CD4-positive, CD25-positive, alpha-beta regulatory T cell (primary cell): Measurements from ENCODE around the gene FRY. TPM values are rescaled to one million over a fixed set of nuclear protein-coding genes. Genes with fewer than 3 reads are reported as not detected.

Source experiments
- ATAC-seq, 2 donors: fragments of 150-1000 bp; cut with Tn5 transposase; one replicate each; pipeline ENCODE4 v1.10.0; 2021; ENCODE audit warnings: low read depth in 2 of 2, moderate number of reproducible peaks in 2 of 2, moderate library complexity in 1 of 2
- DNase-seq, 3 donors: peaks; one replicate each; pipeline versions ENCODE4 v3.0.0 to v3.0.0-alpha.2; 2012 to 2022; ENCODE audit warnings: mixed read lengths in 1 of 3
- H3K27ac ChIP-seq: one replicate; pipeline ENCODE4 v1.7.0; 2013; ENCODE audit warnings: mild to moderate bottlenecking, low read length; ENCODE audit not compliant: insufficient read depth, poor library complexity, severe bottlenecking
- H3K27me3 ChIP-seq: one replicate; pipeline ENCODE4 v1.7.0; 2013; ENCODE audit warnings: low read length; ENCODE audit not compliant: control insufficient read depth, insufficient read depth
- H3K36me3 ChIP-seq: one replicate; pipeline ENCODE4 v1.7.0; 2013; ENCODE audit warnings: mild to moderate bottlenecking, low read length, moderate library complexity; ENCODE audit not compliant: control insufficient read depth, insufficient read depth
- H3K4me1 ChIP-seq: 2 replicates; pipeline ENCODE4 v1.7.0; 2013; ENCODE audit warnings: mild to moderate bottlenecking, low read length; ENCODE audit not compliant: insufficient read depth, control insufficient read depth, poor library complexity, severe bottlenecking
- H3K4me3 ChIP-seq: one replicate; pipeline ENCODE4 v1.7.0; 2013; ENCODE audit warnings: low read depth, mild to moderate bottlenecking, low read length, moderate library complexity
- H3K9me3 ChIP-seq, 2 experiments: 1 replicate in 1 of 2; 2 replicates in 1 of 2; pipeline ENCODE4 v1.7.0; 2013; ENCODE audit warnings: low read length in 2 of 2, mild to moderate bottlenecking in 1 of 2, moderate library complexity in 1 of 2; ENCODE audit not compliant: control insufficient read depth in 2 of 2
- H3K27ac Mint-ChIP-seq, 3 donors: one replicate each; pipeline ENCODE4 v1.8.0; 2020 to 2022; ENCODE audit warnings: mild to moderate bottlenecking in 3 of 3, mixed read lengths in 3 of 3, moderate library complexity in 2 of 3
- H3K27me3 Mint-ChIP-seq: one replicate; pipeline ENCODE4 v1.8.0; 2022; ENCODE audit warnings: mild to moderate bottlenecking, mixed read lengths
- H3K36me3 Mint-ChIP-seq: one replicate; pipeline ENCODE4 v1.8.0; 2020; ENCODE audit warnings: mixed read lengths
- H3K4me1 Mint-ChIP-seq, 4 donors: one replicate each; pipeline ENCODE4 v1.8.0; 2020 to 2022; ENCODE audit warnings: mixed read lengths in 4 of 4, mild to moderate bottlenecking in 1 of 4
- H3K4me3 Mint-ChIP-seq, 4 donors: one replicate each; pipeline ENCODE4 v1.8.0; 2020 to 2022; ENCODE audit warnings: mild to moderate bottlenecking in 4 of 4, mixed read lengths in 4 of 4, moderate library complexity in 3 of 4
- H3K9me3 Mint-ChIP-seq, 7 donors: one replicate each; pipeline ENCODE4 v1.8.0; 2020 to 2022; ENCODE audit warnings: mixed read lengths in 7 of 7, mild to moderate bottlenecking in 3 of 7, moderate library complexity in 2 of 7
- polyA plus RNA-seq, 4 donors: library from polyadenylated mRNA; unstranded; fragments of 300-500 nt; fragmentation: Illumina TruSeq; gene quantifications; one replicate each; pipeline ENCODE4 v1.2.3, GENCODE V29; 2021
- total RNA-seq: library from RNA; stranded (reverse); gene quantifications from one replicate; pipeline ENCODE4 v1.2.3, GENCODE V29; 2022

Gene FRY
- total and polyA plus RNA-seq, 5 donors from 2014 or later = 0.96 to 12.8 (median 1.0) TPM

DNA sequence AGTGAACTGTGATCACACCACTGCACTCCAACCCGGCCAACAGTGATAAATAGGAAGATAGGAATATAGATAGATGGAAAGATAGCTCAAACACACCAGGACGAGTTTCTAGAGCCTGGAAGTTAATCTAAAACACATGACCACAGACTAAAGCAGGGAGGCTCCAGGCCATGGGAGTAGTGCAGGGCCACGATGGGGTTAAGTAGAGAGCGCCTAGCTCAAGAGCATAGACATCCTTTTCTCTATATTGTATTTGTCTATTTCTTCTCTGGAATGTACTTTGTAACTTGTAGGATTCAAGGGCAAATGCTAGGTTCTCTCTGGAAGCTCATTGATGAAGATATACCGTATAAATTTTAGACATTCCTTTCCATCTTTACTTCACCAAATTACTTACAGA is 214.0 kb downstream of the FRY start:
- no peak overlapping the region for H3K4me3 Mint-ChIP-seq
- no peak overlapping the region for H3K4me3 ChIP-seq
- no peaks in the 10 kb centered on the region for H3K4me1 ChIP-seq
- no peak for ATAC-seq
- no peaks in the 10 kb centered on the region for H3K27me3 Mint-ChIP-seq
- no peak overlapping the region for H3K27ac ChIP-seq
- peaks cover 0 to 2% (median 0%) of the 10 kb centered on the region in 7 donors for H3K9me3 Mint-ChIP-seq
- no peaks in the 10 kb centered on the region for H3K27me3 ChIP-seq
- no peaks in the 10 kb centered on the region for H3K36me3 ChIP-seq
- no peaks in the 10 kb centered on the region for H3K4me1 Mint-ChIP-seq
- H3K36me3 Mint-ChIP-seq = no peaks in the 10 kb centered on the region
- no peak for DNase-seq
- H3K9me3 ChIP-seq = no peaks in the 10 kb centered on the region
- no peak overlapping the region for H3K27ac Mint-ChIP-seq

GRCh38 chr13:32246468-32246867 is 214.9 kb downstream of the FRY start:
- Histone ChIP-seq H3K36me3 (no peaks in the 10 kb centered on the region), H3K27me3 (no peaks in the 10 kb centered on the region), H3K27ac (no peak overlapping the region), H3K9me3 (no peaks in the 10 kb centered on the region), H3K4me3 (no peak overlapping the region), H3K4me1 (no peaks in the 10 kb centered on the region)
- Mint-ChIP-seq H3K36me3 (no peaks in the 10 kb centered on the region), H3K9me3 (peaks cover 0 to 2% (median 0%) of the 10 kb centered on the region in 7 donors), H3K27ac (peak overlapping the region in 1 of 3 donors; percentile 27), H3K27me3 (no peaks in the 10 kb centered on the region), H3K4me1 (no peaks in the 10 kb centered on the region), H3K4me3 (no peak overlapping the region)
- peak; percentile 2 to 50 (median 5) for DNase-seq
- ATAC-seq = peak in 1 of 2 donors; percentile 58

DNA sequence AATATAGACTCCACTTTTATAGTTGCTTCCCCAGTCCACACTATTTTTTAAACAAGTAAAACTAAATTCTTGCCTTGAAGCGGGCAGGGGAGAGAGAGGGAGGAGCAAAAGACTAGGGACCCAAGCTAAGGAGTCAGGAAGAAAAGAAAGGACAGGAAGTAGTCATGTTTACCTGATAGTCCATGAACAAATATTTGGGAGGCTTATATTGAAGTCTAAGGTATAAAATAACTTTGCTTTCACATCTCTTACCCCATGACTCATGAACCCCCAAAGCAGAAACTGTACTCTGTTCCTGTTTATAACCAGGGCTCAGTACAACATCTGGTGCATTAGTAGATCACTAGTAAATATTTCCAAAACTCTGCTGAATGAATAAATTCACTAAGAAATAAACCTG is 216.3 kb downstream of the FRY start:
- H3K4me3 Mint-ChIP-seq = no peak overlapping the region
- no peak for DNase-seq
- no peaks in the 10 kb centered on the region for H3K27me3 Mint-ChIP-seq

DNA sequence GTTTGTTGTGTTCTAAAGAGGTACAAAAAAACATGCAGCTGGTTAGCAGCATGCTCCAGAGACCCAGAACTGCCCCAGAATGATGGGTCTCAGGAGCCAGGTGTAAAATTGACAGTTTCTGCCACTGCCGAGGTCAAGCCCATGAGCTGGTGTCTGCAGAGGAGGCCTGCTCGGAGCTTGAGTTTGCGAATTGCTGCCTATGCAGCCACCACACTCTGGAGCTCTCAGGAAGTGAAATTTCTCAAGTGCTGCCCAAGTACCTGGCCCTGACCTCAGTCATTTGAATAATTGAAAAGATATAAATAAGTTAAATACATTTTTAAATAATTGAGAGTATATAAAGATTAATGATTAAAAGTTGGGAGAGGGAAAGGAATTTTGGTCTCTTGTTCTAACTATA is 217.2 kb downstream of the FRY start:
- Mint-ChIP-seq H3K27me3 (no peaks in the 10 kb centered on the region), H3K4me3 (no peak overlapping the region), H3K27ac (no peak overlapping the region), H3K9me3 (peaks cover 0 to 2% (median 0%) of the 10 kb centered on the region in 7 donors), H3K36me3 (no peaks in the 10 kb centered on the region), H3K4me1 (no peaks in the 10 kb centered on the region)
- DNase-seq (no peak), ATAC-seq (no peak)
- no peaks in the 10 kb centered on the region for H3K4me1 ChIP-seq
- no peak overlapping the region for H3K4me3 ChIP-seq
- H3K27me3 ChIP-seq = no peaks in the 10 kb centered on the region
- H3K36me3 ChIP-seq = no peaks in the 10 kb centered on the region
- H3K27ac ChIP-seq = no peak overlapping the region
- no peaks in the 10 kb centered on the region for H3K9me3 ChIP-seq

More for the DNA sequence above, 216.3 kb downstream of the FRY start:
- Mint-ChIP-seq H3K36me3 (no peaks in the 10 kb centered on the region), H3K27ac (no peak overlapping the region), H3K4me1 (no peaks in the 10 kb centered on the region), H3K9me3 (peaks cover 0 to 2% (median 0%) of the 10 kb centered on the region in 7 donors)
- no peak for ATAC-seq
- Histone ChIP-seq H3K9me3 (no peaks in the 10 kb centered on the region), H3K4me1 (no peaks in the 10 kb centered on the region), H3K4me3 (no peak overlapping the region), H3K36me3 (no peaks in the 10 kb centered on the region), H3K27me3 (no peaks in the 10 kb centered on the region), H3K27ac (no peak overlapping the region)

DNA sequence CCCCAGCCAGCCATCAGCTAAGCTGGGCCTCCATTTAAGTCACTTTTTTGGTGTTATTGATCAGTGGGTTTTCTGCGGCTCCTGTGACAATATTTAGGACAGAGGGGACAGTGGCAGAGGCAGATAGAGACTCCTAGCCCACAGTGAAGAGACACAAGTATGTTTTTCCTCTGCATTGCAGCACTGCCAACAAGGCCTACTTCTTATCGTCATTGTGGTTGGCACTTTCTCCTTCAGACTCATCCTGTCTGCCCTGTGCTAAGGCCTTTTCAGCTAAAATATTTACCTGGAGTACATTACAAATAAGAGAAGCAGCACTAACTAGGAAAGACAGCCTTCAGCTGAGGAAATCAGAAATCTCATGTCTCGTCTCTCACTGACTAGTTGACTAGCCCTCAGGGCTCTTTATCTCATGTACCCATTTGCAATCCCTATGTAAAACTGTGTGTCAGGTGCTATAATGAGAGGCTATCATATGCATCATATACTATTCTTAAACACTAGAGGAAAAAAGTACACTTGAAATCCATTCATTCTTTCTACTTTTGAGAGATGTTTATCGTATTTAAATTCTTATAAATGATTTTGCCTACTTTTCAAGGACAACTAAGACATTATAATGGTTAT is 221.4 kb downstream of the FRY start:
- no peaks in the 10 kb centered on the region for H3K4me1 Mint-ChIP-seq
- Histone ChIP-seq H3K27me3 (no peaks in the 10 kb centered on the region), H3K27ac (no peak overlapping the region), H3K36me3 (no peaks in the 10 kb centered on the region), H3K4me1 (no peaks in the 10 kb centered on the region), H3K4me3 (no peak overlapping the region), H3K9me3 (no peaks in the 10 kb centered on the region)
- ATAC-seq = no peak
- H3K27ac Mint-ChIP-seq = no peak overlapping the region
- no peak for DNase-seq
- H3K36me3 Mint-ChIP-seq = no peaks in the 10 kb centered on the region
- no peaks in the 10 kb centered on the region for H3K27me3 Mint-ChIP-seq
- H3K4me3 Mint-ChIP-seq = no peak overlapping the region
- H3K9me3 Mint-ChIP-seq = no peaks in the 10 kb centered on the region

- H3K27me3 ChIP-seq = no peaks in the 10 kb centered on the region
- no peaks in the 10 kb centered on the region for H3K9me3 ChIP-seq
- no peak overlapping the region for H3K27ac ChIP-seq
- DNase-seq = no peak
- ATAC-seq = no peak
- no peaks in the 10 kb centered on the region for H3K4me1 ChIP-seq
- H3K4me1 Mint-ChIP-seq = no peaks in the 10 kb centered on the region
- H3K4me3 ChIP-seq = no peak overlapping the region
- H3K4me3 Mint-ChIP-seq = no peak overlapping the region
- H3K9me3 Mint-ChIP-seq = no peaks in the 10 kb centered on the region
- H3K27ac Mint-ChIP-seq = no peak overlapping the region
- no peaks in the 10 kb centered on the region for H3K36me3 Mint-ChIP-seq
- no peaks in the 10 kb centered on the region for H3K27me3 Mint-ChIP-seq
- H3K36me3 ChIP-seq = no peaks in the 10 kb centered on the region
These were observed 222.4 kb downstream of the FRY start for GRCh38 chr13:32253911-32254399.

- no peak overlapping the region for H3K4me3 ChIP-seq
- Mint-ChIP-seq H3K36me3 (no peaks in the 10 kb centered on the region), H3K4me1 (no peaks in the 10 kb centered on the region), H3K9me3 (no peaks in the 10 kb centered on the region), H3K27me3 (peaks cover 3% of the 10 kb centered on the region), H3K4me3 (no peak overlapping the region), H3K27ac (peak overlapping the region in 1 of 3 donors; percentile 21)
- no peaks in the 10 kb centered on the region for H3K36me3 ChIP-seq
- H3K27me3 ChIP-seq = peaks cover 3% of the 10 kb centered on the region
- no peaks in the 10 kb centered on the region for H3K9me3 ChIP-seq
- DNase-seq (no peak), ATAC-seq (no peak)
- no peaks in the 10 kb centered on the region for H3K4me1 ChIP-seq
- no peak overlapping the region for H3K27ac ChIP-seq
These were observed 222.8 kb downstream of the FRY start for GRCh38 chr13:32254416-32254815.
